WTC11 (cell line): ENCODE results near the gene FBXO21. TPM values are rescaled to one million over a fixed set of nuclear protein-coding genes. Genes with fewer than 3 reads are reported as not detected.

Experiments used
- AFF4 ChIP-seq: sonication (generic); formaldehyde crosslinking; IDR thresholded peaks from 2 replicates; pipeline ENCODE4 v1.8.1; 2023; ENCODE audit warnings: mild to moderate bottlenecking, missing genetic modification reagents, borderline replicate concordance
- ATF2 ChIP-seq: sonication (generic); formaldehyde crosslinking; IDR thresholded peaks from 2 replicates; pipeline ENCODE4 v1.8.1; 2022; ENCODE audit warnings: low read depth, missing genetic modification reagents, borderline replicate concordance
- CBFB ChIP-seq: sonication (generic); formaldehyde crosslinking; IDR thresholded peaks from 2 replicates; pipeline ENCODE4 v1.8.1; 2022; ENCODE audit warnings: mild to moderate bottlenecking, low read depth, missing genetic modification reagents
- E2F1 ChIP-seq: sonication (generic); formaldehyde crosslinking; IDR thresholded peaks from 2 replicates; pipeline ENCODE4 v1.8.0; 2022; ENCODE audit warnings: mild to moderate bottlenecking, missing genetic modification reagents
- EMX1 ChIP-seq: fragments of 250-450 bp; sonication (Bioruptor Pico); IDR thresholded peaks from 2 replicates; pipeline ENCODE4 v1.8.0; 2021; ENCODE audit warnings: mild to moderate bottlenecking
- FOXJ3 ChIP-seq: sonication (generic); formaldehyde crosslinking; IDR thresholded peaks from 2 replicates; pipeline ENCODE4 v1.9.0; 2021; ENCODE audit warnings: missing genetic modification reagents, mild to moderate bottlenecking, borderline replicate concordance
- FOXK1 ChIP-seq: sonication (generic); formaldehyde crosslinking; IDR thresholded peaks from 2 replicates; pipeline ENCODE4 v1.8.0; 2022; ENCODE audit warnings: mild to moderate bottlenecking, moderate library complexity, missing genetic modification reagents
- FOXP1 ChIP-seq: sonication (generic); formaldehyde crosslinking; IDR thresholded peaks from 2 replicates; pipeline ENCODE4 v1.8.0; 2022; ENCODE audit warnings: missing genetic modification reagents, mild to moderate bottlenecking, moderate library complexity, borderline replicate concordance
- FOXP4 ChIP-seq: sonication (generic); formaldehyde crosslinking; IDR thresholded peaks from 2 replicates; pipeline ENCODE4 v1.8.0; 2022; ENCODE audit warnings: mild to moderate bottlenecking, missing genetic modification reagents
- JAZF1 ChIP-seq: fragments of 250-450 bp; sonication (Bioruptor Pico); IDR thresholded peaks from 2 replicates; pipeline ENCODE4 v1.9.0; 2021; ENCODE audit warnings: moderate library complexity, mild to moderate bottlenecking, inconsistent platforms
- KAT7 ChIP-seq: sonication (generic); formaldehyde crosslinking; IDR thresholded peaks from 2 replicates; pipeline ENCODE4 v1.8.1; 2023; ENCODE audit warnings: missing genetic modification reagents, mild to moderate bottlenecking, borderline replicate concordance
- MLX ChIP-seq: sonication (generic); formaldehyde crosslinking; IDR thresholded peaks from 2 replicates; pipeline ENCODE4 v1.8.1; 2023; ENCODE audit warnings: mild to moderate bottlenecking, missing genetic modification reagents, moderate library complexity
- MYBL2 ChIP-seq: sonication (generic); formaldehyde crosslinking; IDR thresholded peaks from 2 replicates; pipeline ENCODE4 v1.8.1; 2023; ENCODE audit warnings: mild to moderate bottlenecking, moderate library complexity, missing genetic modification reagents
- NR3C1 ChIP-seq: sonication (generic); formaldehyde crosslinking; conservative IDR thresholded peaks from 2 replicates; pipeline ENCODE4 v1.8.1; 2023; ENCODE audit warnings: low read depth, mild to moderate bottlenecking, missing genetic modification reagents
- PREB ChIP-seq: sonication (generic); formaldehyde crosslinking; IDR thresholded peaks from 2 replicates; pipeline ENCODE4 v1.8.1; 2022; ENCODE audit warnings: mild to moderate bottlenecking, missing genetic modification reagents, moderate library complexity, borderline replicate concordance
- RELA ChIP-seq: sonication (generic); formaldehyde crosslinking; IDR thresholded peaks from 2 replicates; pipeline ENCODE4 v1.8.1; 2022; ENCODE audit warnings: missing genetic modification reagents, mild to moderate bottlenecking, borderline replicate concordance
- SMAD3 ChIP-seq: sonication (generic); formaldehyde crosslinking; IDR thresholded peaks from 2 replicates; pipeline ENCODE4 v1.8.0; 2022; ENCODE audit warnings: missing genetic modification reagents, mild to moderate bottlenecking, borderline replicate concordance
- SP1 ChIP-seq: sonication (generic); formaldehyde crosslinking; conservative IDR thresholded peaks from 2 replicates; pipeline ENCODE4 v1.8.1; 2022; ENCODE audit warnings: missing genetic modification reagents
- TCF7 ChIP-seq: sonication (generic); formaldehyde crosslinking; IDR thresholded peaks from 2 replicates; pipeline ENCODE4 v1.8.0; 2022; ENCODE audit warnings: mild to moderate bottlenecking, low read depth, missing genetic modification reagents, moderate library complexity
- TEAD1 ChIP-seq: sonication (generic); formaldehyde crosslinking; IDR thresholded peaks from 2 replicates; pipeline ENCODE4 v1.8.0; 2022; ENCODE audit warnings: mild to moderate bottlenecking, missing genetic modification reagents
- TP53 ChIP-seq: sonication (generic); formaldehyde crosslinking; IDR thresholded peaks from 2 replicates; pipeline ENCODE4 v1.8.1; 2023; ENCODE audit warnings: mild to moderate bottlenecking, missing genetic modification reagents
- ZNF416 ChIP-seq: fragments of 250-450 bp; sonication (Bioruptor Pico); IDR thresholded peaks from 2 replicates; pipeline ENCODE4 v1.9.0; 2021; ENCODE audit warnings: mild to moderate bottlenecking, inconsistent platforms
- ZNF532 ChIP-seq: fragments of 250-450 bp; sonication (Bioruptor Pico); IDR thresholded peaks from 2 replicates; pipeline ENCODE4 v1.9.0; 2021; ENCODE audit warnings: mild to moderate bottlenecking, borderline replicate concordance
- ZNF671 ChIP-seq: fragments of 250-450 bp; sonication (Bioruptor Pico); IDR thresholded peaks from 2 replicates; pipeline ENCODE4 v1.8.0; 2021; ENCODE audit warnings: mild to moderate bottlenecking
- total RNA-seq: library from RNA; stranded (reverse); gene quantifications from 3 replicates; pipeline ENCODE4 v1.2.3, GENCODE V29; 2021

Gene FBXO21
- total RNA-seq, 1 experiment from 2014 or later, result 60.3 TPM

GRCh38 chr12:117190210-117190781, at the start of gene FBXO21 (continued):
- no peak for TF ChIP-seq ATF2
- 0 out of 2 replicates have a peak, but pooled peaks have one; percentile 60 for TF ChIP-seq AFF4 (CRISPR knock-in tag)
- TF ChIP-seq ZNF532 (CRISPR knock-in tag), result no peak
- TF ChIP-seq TEAD1 (CRISPR knock-in tag), result peak; percentile 60; the same call in 1 of the 2 replicates
- TF ChIP-seq FOXP4, result peak; percentile 54; the same call in 1 of the 2 replicates
- peak; percentile 91; the same call in 1 of the 2 replicates for TF ChIP-seq SP1 (CRISPR knock-in tag)
- no peak for TF ChIP-seq ZNF416 (CRISPR knock-in tag)
- peak; percentile 69; the same call in 1 of the 2 replicates for TF ChIP-seq E2F1 (CRISPR knock-in tag)
- TF ChIP-seq FOXP1 (CRISPR knock-in tag), result 0 out of 2 replicates have a peak, but pooled peaks have one; percentile 15
- TF ChIP-seq RELA (CRISPR knock-in tag), result no peak
- 0 out of 2 replicates have a peak, but pooled peaks have one; percentile 25 for TF ChIP-seq CBFB (CRISPR knock-in tag)
- TF ChIP-seq SMAD3 (CRISPR knock-in tag), result peak; percentile 89
- 0 out of 2 replicates have a peak, but pooled peaks have one; percentile 23 for TF ChIP-seq FOXK1 (CRISPR knock-in tag)
- 0 out of 2 replicates have a peak, but pooled peaks have one; percentile 13 for TF ChIP-seq NR3C1 (CRISPR knock-in tag)
- TF ChIP-seq FOXJ3 (CRISPR knock-in tag), result no peak
- no peak for TF ChIP-seq EMX1
- no peak for TF ChIP-seq JAZF1
- no peak for TF ChIP-seq KAT7 (CRISPR knock-in tag)
- TF ChIP-seq TCF7 (CRISPR knock-in tag), result no peak
- no peak for TF ChIP-seq ZNF671
- TF ChIP-seq TP53, result peak; percentile 87; the same call in 1 of the 2 replicates
- TF ChIP-seq MYBL2, result 0 out of 2 replicates have a peak, but pooled peaks have one; percentile 41
- TF ChIP-seq PREB, result no peak
- TF ChIP-seq MLX, result no peak
